MM.1S (cell line): Measurements from ENCODE around the gene EXOC4.

Source experiments
- DNase-seq: peaks from one replicate; pipeline ENCODE4 v3.0.0-alpha.2; 2015
- H2AFZ ChIP-seq: fragments of 300-600 bp; sonication (generic); 2 replicates; pipeline ENCODE4 v1.6.0; 2016; ENCODE audit warnings: antibody characterized with exemption, low read length
- H3F3A ChIP-seq: fragments of 300-600 bp; sonication (generic); 2 replicates; pipeline ENCODE4 v1.6.1; 2016; ENCODE audit warnings: mild to moderate bottlenecking, antibody characterized with exemption, low read length, moderate library complexity, mixed read lengths; ENCODE audit not compliant: insufficient read depth
- H3K27ac ChIP-seq: fragments of 300-600 bp; sonication (generic); 2 replicates; pipeline ENCODE4 v1.5.1; 2016; ENCODE audit warnings: mild to moderate bottlenecking, low read length
- H3K27me3 ChIP-seq: fragments of 300-600 bp; sonication (generic); replicated peaks from 2 replicates; pipeline ENCODE4 v1.6.0; 2016; ENCODE audit warnings: low read length; ENCODE audit not compliant: insufficient read depth
- H3K36me3 ChIP-seq: fragments of 300-600 bp; sonication (generic); replicated peaks from 2 replicates; pipeline ENCODE4 v1.6.1; 2016; ENCODE audit warnings: mild to moderate bottlenecking, low read length, mixed read lengths; ENCODE audit not compliant: insufficient read depth
- H3K4me1 ChIP-seq: fragments of 300-600 bp; sonication (generic); 2 replicates; pipeline ENCODE4 v1.6.1; 2016; ENCODE audit warnings: low read length, mixed read lengths
- H3K4me2 ChIP-seq: fragments of 300-600 bp; sonication (generic); 2 replicates; pipeline ENCODE4 v1.6.0; 2016; ENCODE audit warnings: low read depth, low read length
- H3K4me3 ChIP-seq: fragments of 300-600 bp; sonication (generic); 2 replicates; pipeline ENCODE4 v1.5.1; 2016; ENCODE audit warnings: low read length, mixed read lengths
- H3K79me2 ChIP-seq: fragments of 300-600 bp; sonication (generic); 2 replicates; pipeline ENCODE4 v1.6.1; 2016; ENCODE audit warnings: mixed run types, low read length, mixed read lengths
- H3K9ac ChIP-seq: fragments of 300-600 bp; sonication (generic); 2 replicates; pipeline ENCODE4 v1.6.1; 2016; ENCODE audit warnings: low read length, mixed read lengths
- H3K9me2 ChIP-seq: fragments of 300-600 bp; sonication (generic); replicated peaks from 2 replicates; pipeline ENCODE4 v1.6.1; 2016; ENCODE audit warnings: mild to moderate bottlenecking, low read length, mixed read lengths; ENCODE audit not compliant: insufficient read depth
- H3K9me3 ChIP-seq: fragments of 300-600 bp; sonication (generic); replicated peaks from 2 replicates; pipeline ENCODE4 v1.6.1; 2016; ENCODE audit warnings: mild to moderate bottlenecking, low read length, mixed read lengths; ENCODE audit not compliant: insufficient read depth
- H4K20me1 ChIP-seq: fragments of 300-600 bp; sonication (generic); 2 replicates; pipeline ENCODE4 v1.6.1; 2016; ENCODE audit warnings: mild to moderate bottlenecking, low read length, moderate library complexity, mixed read lengths; ENCODE audit not compliant: insufficient read depth
- EZH2 ChIP-seq: fragments of 300-600 bp; sonication (generic); optimal IDR thresholded peaks from 2 replicates; pipeline ENCODE3; 2017; ENCODE audit warnings: low read depth, mild to moderate bottlenecking, antibody characterized with exemption, low read length, mixed read lengths
- EZH2phosphoT487 ChIP-seq: fragments of 300-600 bp; sonication (generic); IDR thresholded peaks from 2 replicates; pipeline ENCODE4 v1.6.1; 2018; ENCODE audit warnings: antibody characterized with exemption, low read length
- TF ChIP-seq, protein P1 (sequence below): fragments of 300-600 bp; sonication (generic); IDR thresholded peaks from 2 replicates; pipeline ENCODE4 v1.5.1; 2016; ENCODE audit warnings: antibody characterized with exemption, low read length, mixed read lengths

The EXOC4 gene

DNA sequence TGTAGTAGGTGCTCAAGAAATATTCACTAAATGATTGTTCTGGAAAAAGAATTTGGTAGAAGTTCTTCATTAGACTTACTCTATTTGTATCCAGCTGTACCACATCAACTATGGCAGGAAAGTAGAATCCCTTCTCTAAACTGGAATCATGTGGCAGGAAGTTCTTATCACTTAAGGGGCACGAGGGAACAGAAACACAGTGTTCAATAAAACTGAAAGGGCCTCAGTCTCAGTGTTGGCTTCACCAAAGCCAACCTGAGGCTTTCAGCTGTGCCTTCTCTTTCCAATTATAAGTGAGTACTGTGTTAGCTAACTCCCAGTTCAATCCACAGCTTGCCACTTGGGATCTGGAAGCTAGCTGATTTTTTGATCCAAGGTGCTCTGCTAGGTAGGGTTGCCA, 616.7 kb downstream of the EXOC4 start:
- H3K9me2 ChIP-seq, result no peaks in the 10 kb centered on the region
- no peaks in the 10 kb centered on the region for H3F3A ChIP-seq
- no peak overlapping the region for H3K4me2 ChIP-seq
- no peaks in the 10 kb centered on the region for H3K9me3 ChIP-seq
- H4K20me1 ChIP-seq, result no peaks in the 10 kb centered on the region
- TF ChIP-seq, protein P1, sequence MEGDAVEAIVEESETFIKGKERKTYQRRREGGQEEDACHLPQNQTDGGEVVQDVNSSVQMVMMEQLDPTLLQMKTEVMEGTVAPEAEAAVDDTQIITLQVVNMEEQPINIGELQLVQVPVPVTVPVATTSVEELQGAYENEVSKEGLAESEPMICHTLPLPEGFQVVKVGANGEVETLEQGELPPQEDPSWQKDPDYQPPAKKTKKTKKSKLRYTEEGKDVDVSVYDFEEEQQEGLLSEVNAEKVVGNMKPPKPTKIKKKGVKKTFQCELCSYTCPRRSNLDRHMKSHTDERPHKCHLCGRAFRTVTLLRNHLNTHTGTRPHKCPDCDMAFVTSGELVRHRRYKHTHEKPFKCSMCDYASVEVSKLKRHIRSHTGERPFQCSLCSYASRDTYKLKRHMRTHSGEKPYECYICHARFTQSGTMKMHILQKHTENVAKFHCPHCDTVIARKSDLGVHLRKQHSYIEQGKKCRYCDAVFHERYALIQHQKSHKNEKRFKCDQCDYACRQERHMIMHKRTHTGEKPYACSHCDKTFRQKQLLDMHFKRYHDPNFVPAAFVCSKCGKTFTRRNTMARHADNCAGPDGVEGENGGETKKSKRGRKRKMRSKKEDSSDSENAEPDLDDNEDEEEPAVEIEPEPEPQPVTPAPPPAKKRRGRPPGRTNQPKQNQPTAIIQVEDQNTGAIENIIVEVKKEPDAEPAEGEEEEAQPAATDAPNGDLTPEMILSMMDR, result no peak
- no peak for TF ChIP-seq EZH2
- H3K36me3 ChIP-seq, result no peaks in the 10 kb centered on the region
- no peak overlapping the region for H3K4me3 ChIP-seq
- no peaks in the 10 kb centered on the region for H3K79me2 ChIP-seq
- H2AFZ ChIP-seq, result no peak overlapping the region
- no peak overlapping the region for H3K27ac ChIP-seq
- H3K27me3 ChIP-seq, result no peaks in the 10 kb centered on the region
- no peak for DNase-seq
- H3K4me1 ChIP-seq, result no peaks in the 10 kb centered on the region
- no peak overlapping the region for H3K9ac ChIP-seq

DNA sequence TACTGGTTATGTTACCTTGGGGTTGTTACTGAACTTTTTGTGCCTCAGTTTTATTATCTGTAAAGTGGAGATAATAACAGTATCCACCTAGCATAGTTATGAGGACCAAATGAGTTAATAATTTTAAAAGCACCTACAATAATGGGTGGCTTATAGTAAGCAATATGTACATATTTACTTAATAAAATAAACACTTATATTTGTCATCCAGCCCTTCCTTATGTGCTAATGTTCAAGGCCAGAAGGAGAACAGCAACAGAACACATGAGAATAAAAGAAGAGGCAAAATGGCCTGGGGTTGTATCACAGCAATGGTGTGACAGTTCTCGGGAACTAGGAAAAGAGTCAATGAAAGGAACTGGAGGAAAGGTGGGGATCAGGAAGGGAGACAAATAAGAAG, 618.9 kb downstream of the EXOC4 start:
- H2AFZ ChIP-seq, result no peak overlapping the region
- no peaks in the 10 kb centered on the region for H3K27me3 ChIP-seq
- H3K27ac ChIP-seq, result no peak overlapping the region
- no peaks in the 10 kb centered on the region for H3K79me2 ChIP-seq
- no peaks in the 10 kb centered on the region for H3K9me3 ChIP-seq
- no peaks in the 10 kb centered on the region for H3K36me3 ChIP-seq
- H3K4me3 ChIP-seq, result no peak overlapping the region
- TF ChIP-seq, protein P1, result no peak
- TF ChIP-seq EZH2 (no peak), EZH2phosphoT487 (no peak)
- H3K4me2 ChIP-seq, result no peak overlapping the region
- H3K9ac ChIP-seq, result no peak overlapping the region
- no peaks in the 10 kb centered on the region for H3K4me1 ChIP-seq
- no peaks in the 10 kb centered on the region for H4K20me1 ChIP-seq
- H3K9me2 ChIP-seq, result no peaks in the 10 kb centered on the region
- H3F3A ChIP-seq, result no peaks in the 10 kb centered on the region
- no peak for DNase-seq

DNA sequence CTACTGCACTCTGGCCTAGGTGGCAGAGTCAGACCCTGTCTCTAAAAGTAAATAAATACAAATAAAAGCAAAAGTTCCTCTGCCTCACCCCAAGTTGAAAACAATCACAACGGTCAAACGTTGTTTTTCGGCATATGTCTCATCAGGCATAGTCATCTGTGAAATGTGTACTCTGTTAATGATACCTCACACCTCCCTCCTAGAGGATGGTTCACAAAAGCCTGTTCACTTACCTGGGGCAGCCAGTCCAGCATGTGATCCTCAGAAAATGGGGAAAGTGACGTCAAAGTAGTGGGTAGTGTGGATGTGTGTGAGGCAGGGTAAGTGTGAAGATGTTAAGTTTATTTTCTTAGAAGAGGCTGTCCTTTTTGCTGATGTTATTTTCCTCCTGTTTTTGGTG, 620.3 kb downstream of the EXOC4 start:
- no peaks in the 10 kb centered on the region for H3K9me3 ChIP-seq
- no peak overlapping the region for H2AFZ ChIP-seq
- H3F3A ChIP-seq, result no peaks in the 10 kb centered on the region
- no peak overlapping the region for H3K27ac ChIP-seq
- TF ChIP-seq EZH2phosphoT487 (no peak), EZH2 (no peak)
- TF ChIP-seq, protein P1, result no peak
- no peaks in the 10 kb centered on the region for H3K36me3 ChIP-seq
- H3K9ac ChIP-seq, result no peak overlapping the region
- no peak overlapping the region for H3K4me2 ChIP-seq
- H3K9me2 ChIP-seq, result no peaks in the 10 kb centered on the region
- no peaks in the 10 kb centered on the region for H4K20me1 ChIP-seq
- no peaks in the 10 kb centered on the region for H3K79me2 ChIP-seq
- no peaks in the 10 kb centered on the region for H3K27me3 ChIP-seq
- DNase-seq, result no peak
- no peaks in the 10 kb centered on the region for H3K4me1 ChIP-seq
- no peak overlapping the region for H3K4me3 ChIP-seq

DNA sequence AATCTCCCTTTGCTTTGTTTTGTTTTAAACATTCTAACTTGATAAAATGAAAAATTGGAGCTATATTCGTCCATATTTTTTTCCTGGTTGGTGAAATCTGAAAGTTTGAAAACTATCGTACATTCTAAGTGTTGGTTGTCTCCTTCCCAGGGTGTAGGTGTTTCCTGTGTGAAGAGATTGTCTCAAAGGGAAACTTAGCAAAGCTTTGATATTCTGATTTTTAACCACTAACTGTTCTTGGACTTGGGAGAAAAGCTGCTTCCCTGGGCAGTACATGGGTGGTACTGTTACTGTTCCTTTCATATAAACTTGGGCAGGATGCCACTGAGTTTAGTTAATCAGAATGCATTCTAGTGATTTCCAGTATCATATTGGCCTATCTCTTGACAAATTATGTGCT, 620.8 kb downstream of the EXOC4 start:
- no peak overlapping the region for H3K4me2 ChIP-seq
- H3K27ac ChIP-seq, result no peak overlapping the region
- no peaks in the 10 kb centered on the region for H3K4me1 ChIP-seq
- no peak overlapping the region for H3K4me3 ChIP-seq
- no peak for TF ChIP-seq EZH2phosphoT487
- no peak overlapping the region for H3K9ac ChIP-seq
- no peaks in the 10 kb centered on the region for H3K79me2 ChIP-seq
- no peaks in the 10 kb centered on the region for H3K9me2 ChIP-seq
- H3F3A ChIP-seq, result no peaks in the 10 kb centered on the region
- DNase-seq, result no peak
- no peak overlapping the region for H2AFZ ChIP-seq
- H3K27me3 ChIP-seq, result no peaks in the 10 kb centered on the region
- no peaks in the 10 kb centered on the region for H3K36me3 ChIP-seq
- no peaks in the 10 kb centered on the region for H3K9me3 ChIP-seq
- no peaks in the 10 kb centered on the region for H4K20me1 ChIP-seq
